NCI-H1092 treated with DMSO at 0.1 percent for 48 hours (cell line): ENCODE results near the gene DPH7.
"Not testable (repeated sequence)": the region's sequence is repeated elsewhere in the genome, so short reads cannot be mapped to it uniquely, and the experiment has no call there.

Experiments
- DNase-seq: peaks from one replicate; lab custom pipeline; 2025; lab: John Stamatoyannopoulos, UW

DPH7 gene

DNA sequence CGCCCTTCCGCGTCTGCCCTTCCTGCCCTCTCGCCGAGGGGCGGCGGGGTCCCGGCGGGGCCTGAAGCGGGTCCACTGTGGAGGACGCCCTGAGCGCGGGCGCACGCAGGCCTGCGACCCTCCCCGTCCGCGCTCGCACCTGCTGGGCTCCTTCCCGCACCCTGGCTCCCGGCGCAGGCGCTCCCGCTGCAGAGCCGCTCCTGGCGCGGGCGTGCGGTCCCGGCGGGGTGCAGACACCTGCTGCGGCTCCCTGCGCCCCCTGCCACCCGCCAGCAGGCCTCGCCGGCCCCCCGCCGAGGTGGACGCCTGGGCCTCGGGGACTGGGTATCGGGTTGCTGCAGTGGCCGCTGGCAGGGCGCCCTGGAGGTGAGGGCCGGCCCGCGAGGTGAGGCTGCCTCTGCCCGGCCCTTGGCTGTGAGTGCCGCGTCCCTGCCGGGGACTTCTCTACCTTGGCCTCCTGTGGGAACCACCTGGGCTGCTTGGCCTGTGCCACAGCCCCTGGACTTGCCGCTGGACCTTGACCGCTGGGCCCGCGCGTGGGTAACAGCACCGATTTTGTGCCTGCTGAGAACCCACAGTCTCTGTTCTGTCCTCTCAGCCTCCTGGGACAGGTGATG is 27.4 kb upstream of the DPH7 start:
- DNase-seq: peak; percentile 41

DNA sequence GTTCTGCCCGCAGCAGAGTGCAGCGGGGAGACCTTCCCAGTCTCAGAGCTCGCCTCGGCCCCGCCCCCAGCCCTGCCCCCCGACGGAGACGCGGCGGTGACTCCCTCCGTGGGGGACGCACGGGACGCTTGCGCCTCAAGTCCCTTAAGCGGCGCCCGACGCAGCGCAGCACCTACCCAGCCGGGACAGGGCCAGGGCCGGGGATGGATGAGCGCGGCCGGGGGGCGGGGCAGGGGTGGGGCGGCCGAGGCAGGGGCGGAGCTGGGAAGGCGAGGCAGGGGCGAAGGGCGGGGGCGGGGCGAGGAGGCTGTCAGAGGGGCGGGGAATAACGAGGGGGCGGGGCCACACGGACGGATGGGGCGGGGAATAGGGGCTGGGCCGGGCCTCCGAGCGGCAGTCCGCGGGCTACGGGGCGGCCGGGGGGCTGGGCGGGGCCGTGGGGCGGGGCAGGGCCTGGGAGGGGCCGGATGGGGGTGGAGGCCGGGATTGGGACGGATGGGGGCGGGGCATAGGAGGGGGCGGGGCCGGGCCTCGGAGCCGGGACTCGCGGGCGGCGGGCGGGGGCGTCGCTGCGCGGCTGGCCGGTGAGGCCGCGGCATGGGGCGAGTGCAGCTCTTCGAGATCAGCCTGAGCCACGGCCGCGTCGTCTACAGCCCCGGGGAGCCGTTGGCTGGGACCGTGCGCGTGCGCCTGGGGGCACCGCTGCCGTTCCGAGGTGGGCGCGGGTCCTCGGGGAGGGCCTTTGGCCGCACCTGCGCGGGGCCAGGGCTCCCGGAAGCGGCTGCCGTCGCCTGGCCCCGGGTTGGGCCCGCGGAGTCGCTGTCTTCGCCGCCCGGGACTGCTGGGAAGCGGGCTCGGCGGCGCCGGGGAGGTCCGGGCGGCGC is 26.6 kb upstream of the DPH7 start, which contains the start of gene ARRDC1:
TSS of gene ARRDC1 (plus strand) at position 566 of the 884 bp plus-strand sequence. CDS start at position 598, 32 bp downstream.
- DNase-seq: peak; percentile 53

DNA sequence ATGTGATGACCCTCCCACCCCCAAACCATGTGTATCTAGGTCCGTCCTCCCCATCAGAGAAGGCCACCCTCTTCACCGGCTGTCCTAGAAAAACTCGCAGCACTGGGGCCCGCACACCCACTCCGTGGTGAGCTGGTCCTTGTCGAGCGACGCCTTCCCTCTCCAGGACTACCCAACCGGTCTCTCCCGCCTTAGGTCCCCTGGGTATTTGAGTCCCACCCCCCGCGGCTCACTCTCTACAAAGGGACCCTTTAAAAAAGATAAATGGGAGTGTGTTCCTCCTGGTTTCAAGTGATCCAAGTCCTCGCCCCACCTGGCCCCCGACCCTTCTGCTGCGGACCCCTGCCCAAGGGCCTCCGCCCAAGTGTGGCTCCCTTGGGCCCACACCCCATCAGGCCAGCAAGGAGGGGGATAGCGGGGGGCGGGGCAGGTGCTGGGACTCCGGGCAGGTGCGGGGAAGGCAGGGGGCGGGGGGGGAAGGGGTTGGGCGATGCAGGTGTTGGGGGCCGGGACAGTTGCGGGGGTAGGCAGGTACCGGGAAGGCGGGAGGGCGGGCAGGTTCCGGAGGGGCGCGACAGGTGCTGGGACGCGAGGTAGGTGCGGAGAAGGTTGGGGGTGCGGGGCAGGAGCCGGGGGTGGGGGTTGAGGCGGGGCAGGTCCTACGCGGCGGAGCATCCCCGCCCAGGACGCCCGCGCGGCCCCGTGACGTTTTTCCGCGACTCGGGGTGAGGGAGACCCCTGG is 25.8 kb upstream of the DPH7 start:
- DNase-seq: no peak

DNA sequence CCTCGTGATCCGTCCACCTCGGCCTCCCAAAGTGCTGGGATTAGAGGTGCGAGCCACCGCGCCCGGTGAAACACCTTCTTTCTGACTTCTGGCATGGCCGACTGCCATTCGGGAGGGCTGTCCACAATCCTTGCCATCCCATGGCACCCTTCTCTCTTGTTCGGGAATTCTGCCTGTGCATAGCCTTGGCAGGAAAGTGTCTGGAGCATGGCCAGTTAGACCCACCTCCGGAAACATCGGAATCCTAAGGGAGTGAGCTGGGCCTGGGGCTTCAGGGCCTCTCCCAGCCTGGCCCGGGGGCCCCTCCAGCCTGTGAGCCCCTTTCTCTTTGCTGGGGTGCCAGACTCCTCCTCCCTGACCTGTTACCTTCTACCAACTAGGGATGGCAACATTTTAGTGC is 25.2 kb upstream of the DPH7 start:
- no peak for DNase-seq

DNA sequence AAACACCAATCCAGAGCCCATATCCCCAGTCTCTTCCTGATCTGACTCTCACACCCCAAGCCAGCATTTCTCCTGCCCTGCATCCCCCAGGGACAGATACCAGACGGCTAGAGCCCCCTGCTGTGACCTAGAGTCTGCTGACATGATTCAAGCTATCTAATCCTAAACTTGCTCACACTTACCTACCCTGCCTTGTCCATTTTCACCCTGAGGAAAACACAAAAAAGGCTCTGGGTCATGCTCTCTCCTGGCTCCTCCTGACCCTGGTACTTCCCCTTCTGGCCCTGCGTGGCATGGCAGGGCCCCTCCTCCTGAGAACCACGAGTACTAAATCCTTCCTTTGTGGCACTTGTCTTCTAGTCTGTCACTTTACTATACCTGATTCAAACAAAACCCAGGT is 23.9 kb upstream of the DPH7 start:
- no peak for DNase-seq

DNA sequence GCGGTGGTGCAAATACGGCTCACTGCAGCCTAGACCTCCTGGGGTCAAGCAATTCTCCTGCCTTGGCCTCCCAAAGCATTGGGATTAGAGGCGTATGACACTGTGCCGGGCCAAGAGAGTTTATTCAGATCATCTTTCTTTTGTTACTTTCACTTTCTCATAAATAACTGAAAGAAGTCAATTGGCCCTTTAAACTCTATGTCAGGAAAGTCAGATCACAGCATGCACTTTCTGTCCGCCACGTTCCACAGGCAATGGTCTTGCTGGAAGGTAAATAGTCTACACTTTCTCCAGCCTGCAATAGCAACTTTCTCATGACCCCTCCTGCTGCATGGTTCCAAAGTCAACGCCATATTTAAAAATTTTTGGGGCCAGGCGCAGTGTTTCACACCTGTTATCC is 20.2 kb upstream of the DPH7 start:
- DNase-seq: no peak

DNA sequence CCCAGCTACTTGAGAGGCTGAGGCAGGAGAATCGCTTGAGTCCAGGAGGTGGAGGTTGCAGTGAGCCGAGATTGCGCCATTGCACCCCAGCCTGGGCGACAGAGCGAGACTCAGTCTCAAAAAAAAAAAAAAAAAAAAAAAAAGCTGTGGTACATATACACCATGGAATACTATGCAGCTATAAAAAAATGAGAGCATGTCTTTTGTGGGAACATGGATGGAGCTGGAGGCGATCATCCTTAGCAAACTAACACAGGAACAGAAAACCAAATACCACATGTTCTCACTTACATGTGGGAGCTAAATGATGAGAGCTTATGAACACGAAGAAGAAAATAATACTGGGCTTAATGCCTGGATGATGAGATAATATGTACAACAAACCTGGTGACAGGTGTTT is 17.9 kb upstream of the DPH7 start:
- DNase-seq: not testable (repeated sequence)

DNA sequence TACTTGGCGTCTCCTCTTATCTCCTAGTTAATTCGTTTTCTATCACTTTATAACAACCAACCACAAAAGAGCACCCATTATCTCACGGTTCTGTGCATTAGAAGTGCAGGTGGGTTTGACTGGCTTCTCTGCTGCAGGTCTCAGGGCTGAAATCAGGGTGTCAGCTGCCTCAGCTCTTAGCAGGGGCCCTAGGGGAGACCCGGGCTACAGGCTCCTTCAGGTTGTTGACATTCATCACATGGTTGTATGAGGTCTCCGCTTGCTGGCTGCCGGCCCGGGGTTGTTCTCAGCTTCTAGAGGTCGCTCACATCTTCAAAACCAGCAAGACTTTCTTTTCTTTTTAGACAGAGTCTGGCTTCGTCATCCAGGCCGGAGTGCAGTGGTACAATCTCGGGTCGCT is 14.5 kb upstream of the DPH7 start:
- no peak for DNase-seq

DNA sequence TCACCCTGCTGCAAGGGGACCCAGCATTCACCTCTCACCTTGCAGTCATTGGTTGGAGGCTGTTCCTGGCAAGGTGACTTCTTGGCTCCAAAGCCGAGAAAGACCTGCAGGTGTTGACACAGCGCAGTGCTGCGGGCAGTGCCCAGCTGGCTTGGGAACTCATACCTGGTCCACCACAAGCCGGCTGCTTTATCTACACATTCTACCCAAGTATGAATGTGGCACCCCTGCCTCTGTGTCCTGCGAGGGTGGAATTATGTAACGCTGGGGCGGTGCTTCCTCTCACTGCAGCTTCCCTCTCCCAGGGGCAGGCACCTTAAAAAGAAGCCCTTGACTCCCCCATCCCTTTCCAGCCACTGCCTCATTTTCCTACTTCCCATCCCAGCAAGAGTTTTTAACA is 14.0 kb upstream of the DPH7 start:
- DNase-seq: no peak

DNA sequence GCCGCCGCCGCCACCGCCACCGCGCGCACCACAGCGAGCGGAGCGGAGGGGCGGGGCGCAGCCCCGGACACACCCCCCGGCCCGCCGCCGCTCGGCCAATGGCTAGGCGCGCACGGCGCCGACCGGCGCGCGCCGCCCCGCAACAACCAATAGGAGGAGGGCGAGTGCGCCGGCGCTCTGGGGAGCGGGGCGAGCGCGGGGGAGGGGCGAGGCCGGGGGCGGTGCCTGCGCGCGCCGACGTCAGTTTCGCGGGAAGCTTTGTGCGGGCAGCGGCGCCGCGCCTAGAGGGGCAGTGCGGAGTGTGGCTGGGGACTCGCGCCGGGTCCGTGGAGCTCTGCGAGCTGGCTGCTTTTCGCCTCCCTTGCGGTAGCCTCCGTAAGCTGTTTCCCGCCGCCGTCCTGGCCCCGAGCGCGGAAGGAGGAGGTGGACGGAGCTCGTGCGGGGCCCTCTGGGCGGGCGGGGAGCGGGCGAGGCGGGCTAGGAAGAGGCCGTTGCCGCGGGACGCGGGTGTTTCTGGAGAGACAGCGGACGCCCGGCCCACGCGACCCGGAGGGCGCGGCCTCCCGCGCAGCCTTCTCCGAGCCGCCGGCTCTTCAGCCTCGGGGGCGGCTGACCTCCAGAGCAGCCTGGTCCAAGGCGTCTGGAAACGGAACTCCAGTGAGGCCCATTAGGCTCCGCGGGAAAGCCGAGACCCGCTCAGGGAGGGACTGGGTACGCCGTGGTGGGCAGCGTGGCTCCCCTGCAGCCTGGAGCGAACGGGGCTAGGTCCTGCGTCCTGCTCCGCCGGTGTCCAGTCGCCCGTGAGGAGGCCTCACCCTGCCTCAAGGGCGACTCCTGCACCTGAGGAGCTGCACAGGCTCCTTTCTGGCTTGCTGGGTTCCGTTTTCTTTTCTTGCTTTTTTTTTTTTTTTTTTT is 12.0 kb upstream of the DPH7 start, which contains the start of gene ZMYND19:
TSS of gene ZMYND19 (minus strand) at position 44 of the 915 bp plus-strand sequence. CDS start 249 bp downstream, outside the sequence.
- DNase-seq: peak; percentile 89

DNA sequence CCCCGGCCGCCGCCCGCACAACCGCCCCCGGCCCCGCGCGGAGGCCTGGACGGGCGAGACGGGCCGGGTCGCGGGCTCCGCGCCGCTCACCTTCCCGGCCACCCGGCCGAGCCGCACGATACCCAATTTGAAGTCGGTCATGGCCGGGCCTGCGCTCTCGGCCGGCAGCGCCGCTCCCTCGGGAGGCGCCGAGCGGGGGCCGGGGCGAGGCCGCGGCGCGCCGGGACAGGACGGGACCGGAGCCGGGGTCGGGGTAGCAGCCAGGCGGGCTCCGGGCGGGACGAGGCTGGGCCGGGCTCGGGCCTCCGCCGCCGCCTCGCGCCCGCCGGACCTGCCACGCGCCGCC is 11.4 kb upstream of the DPH7 start:
- no peak for DNase-seq

DNA sequence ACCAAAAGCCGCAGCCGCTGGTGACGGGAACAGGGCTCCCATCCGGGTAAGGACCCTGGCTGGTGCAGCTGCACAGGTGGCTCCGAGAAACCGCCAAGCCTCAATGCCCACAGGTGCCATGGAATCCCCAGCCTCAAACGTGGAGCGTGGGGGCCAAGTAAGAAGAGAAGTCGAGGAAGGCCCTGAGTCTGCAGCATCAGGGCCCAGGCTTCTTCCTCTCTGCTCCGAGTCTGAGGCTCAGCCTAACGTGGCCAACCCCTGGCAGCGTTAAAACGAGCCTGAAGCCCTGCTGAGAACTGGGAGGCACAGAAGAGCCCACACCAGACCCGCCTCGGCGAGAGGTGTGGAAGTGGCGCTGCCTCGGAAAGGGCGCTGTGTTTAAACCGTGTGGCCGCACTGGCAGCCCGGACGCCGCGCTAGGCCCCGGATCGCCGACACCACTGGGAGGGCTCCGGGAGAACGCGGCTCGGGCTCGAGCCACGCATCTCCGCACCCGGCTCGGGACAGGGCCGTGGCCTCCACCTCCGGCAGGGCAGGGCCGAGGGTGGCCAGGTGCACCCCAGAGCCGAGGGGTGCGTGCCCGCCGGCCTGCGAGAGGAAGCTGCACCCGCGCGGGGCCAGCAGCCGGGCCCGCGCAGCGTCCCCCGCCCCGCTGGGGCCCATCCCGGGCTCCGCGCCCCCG is 10.9 kb upstream of the DPH7 start:
- DNase-seq: no peak

DNA sequence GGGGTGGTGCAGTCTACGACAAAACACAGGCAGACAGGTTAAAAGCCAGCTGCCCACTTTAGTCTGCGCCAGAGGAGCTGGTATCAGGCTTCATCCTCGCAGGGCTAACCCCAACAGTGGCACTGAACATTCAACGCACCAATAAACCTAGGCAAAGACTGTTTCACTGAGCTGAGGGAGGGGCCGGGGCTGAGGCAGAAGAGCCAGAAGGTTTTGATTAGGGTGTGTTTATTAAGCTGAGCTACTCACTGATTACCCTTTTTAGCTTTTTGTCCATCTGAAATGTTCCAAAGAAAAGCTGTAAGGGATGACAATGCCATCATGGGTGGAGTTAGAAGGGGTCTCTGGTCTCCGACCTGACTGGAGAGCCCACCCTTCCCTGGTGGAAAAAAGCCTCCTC is 10.2 kb upstream of the DPH7 start:
- no peak for DNase-seq

DNA sequence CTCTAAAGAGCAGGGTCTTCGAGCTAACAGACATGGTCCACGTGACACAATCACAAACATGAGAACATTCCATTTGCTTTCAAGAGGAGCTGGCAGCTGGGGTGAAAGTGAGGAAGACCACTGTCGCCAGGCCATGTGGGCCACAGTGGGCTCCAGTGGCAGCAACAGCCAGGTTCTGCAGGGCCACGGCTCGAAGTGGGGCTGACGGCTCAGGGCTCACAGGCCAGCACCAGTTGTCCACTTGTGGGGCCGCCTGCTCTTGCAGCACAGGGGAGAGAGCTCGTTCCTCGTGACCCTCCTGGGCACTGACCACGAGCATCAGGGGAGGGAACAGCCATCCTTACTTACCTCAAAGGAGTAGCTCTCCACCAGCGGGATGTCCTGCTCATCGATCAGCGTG is 9.6 kb upstream of the DPH7 start:
- DNase-seq: no peak

DNA sequence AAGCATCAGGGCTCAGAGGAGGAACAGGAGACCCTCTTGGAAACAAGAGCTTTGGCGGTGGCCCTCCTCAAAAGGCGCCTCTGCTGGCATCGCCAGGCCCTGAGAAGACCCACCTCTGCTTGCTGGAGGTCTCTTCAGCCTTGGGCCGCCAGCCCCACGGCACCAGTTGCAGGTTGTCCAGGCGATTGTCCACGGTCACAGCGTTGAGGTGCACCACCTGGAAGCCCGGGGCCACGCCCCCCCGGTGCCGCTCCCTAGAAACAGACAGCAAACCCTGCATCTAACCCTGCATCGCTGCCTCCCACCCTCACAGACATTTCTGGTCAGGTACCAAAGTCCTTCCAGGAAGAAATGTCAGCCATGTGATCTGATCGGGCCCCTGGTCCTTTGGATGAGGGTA is 8.1 kb upstream of the DPH7 start:
- no peak for DNase-seq

DNA sequence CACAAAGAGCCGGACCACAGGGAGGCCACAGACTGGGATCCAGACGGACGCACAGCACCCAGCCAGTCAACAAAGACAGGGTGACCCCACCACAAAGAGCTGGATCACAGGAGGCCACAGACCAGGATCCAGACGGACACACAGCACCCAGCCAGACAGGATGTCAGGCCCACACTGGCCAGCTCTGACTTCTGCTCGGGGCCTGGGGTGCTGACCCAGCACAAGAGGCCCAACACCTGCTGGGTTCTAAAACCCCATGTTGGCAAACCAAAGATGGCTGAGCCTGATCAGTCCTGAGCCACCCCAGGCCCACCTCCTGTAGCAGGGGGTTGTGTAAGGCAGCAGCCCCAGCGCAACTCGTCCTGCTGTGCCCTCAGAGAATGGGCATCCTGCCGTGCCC is 5.2 kb upstream of the DPH7 start:
- DNase-seq: no peak

DNA sequence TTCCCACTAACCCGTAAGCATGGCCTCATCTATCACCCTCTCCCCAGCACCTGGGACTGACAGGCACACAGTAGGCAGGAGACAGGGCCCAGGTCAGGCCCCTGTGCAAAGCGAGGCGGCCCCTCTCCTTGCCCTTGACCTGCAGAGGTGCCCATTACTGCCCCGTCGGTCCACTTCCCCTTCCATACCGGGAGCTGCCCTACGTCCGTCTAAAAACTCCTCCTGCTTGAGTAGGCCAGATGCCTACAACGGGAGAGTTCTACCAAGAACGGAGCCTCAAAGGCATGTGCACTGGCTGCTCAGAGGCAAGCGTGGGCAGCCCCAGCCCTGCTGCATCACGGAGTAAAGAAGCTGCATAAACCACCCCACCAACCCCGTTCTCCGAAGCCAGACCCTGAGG is 4.6 kb upstream of the DPH7 start:
- no peak for DNase-seq

DNA sequence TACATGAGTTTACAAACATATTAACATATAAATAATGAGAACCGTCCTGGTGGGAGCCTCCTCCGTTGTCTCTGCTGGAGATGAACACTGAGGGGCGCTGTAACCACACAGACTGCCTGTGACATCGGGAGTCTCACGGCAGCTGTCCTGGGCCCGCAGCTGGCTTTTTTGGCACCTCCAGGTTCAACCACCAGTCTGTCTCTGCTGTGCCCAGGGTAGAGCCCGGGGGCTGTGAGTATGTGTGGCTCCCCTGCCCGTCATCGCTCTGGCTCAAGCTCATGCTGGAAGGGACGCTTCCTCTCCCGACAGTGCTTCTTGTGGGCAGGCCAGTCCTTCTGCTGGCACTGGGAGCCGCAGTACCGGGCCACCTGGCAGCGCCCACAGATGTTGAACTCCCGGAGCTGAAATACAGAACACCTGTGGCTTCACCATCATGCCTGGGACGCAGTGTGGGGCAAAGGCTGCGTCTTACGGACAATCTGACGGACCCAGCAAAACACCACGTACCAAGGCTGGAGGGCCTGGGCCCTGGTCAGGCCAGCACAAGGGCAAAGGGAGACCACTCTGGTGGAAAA is 3.6 kb upstream of the DPH7 start:
- DNase-seq: no peak

DNA sequence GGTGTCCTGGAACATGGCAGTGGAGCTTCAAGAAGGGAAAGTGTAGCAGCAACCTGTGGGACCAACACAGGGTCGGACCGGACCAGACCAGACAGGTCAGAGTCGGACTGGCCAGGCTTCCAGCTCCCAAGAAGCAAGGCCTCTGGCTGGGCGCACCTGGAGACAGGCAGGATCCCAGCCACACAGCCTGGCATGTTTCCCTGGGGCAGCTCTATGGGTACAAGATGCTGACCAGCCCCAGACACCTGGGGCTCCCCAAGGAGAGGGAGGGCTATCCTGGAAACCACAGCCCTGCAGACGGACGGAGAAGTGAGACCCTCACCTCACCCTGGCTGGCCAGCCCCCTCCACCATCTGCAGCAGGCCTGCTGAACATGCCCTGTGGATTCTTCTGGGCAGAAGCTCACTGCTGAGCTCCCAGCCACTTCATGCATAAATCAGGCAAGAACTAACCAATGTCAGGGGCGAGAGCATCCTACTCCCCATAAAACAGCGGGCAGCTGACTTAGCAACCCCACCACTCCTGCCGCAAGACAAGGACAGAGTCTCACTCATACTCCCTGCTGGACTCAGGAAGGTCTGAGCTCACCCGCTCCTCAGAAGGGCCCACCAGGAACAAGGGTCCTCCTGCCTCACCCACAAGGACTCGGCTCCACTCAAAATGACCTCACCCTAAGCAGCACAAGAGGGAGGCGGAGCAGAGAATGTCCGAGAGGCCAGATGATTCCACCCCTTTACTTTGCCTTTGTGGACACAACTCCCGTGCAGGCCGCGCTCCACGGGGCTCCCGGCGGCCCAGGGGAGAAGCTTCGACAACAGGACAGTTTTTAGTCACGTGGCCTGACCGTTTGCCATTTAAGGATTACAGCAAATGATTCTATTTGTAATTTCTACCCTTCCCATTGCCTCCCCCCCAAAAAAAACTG is 2.9 kb upstream of the DPH7 start:
- DNase-seq: no peak

DNA sequence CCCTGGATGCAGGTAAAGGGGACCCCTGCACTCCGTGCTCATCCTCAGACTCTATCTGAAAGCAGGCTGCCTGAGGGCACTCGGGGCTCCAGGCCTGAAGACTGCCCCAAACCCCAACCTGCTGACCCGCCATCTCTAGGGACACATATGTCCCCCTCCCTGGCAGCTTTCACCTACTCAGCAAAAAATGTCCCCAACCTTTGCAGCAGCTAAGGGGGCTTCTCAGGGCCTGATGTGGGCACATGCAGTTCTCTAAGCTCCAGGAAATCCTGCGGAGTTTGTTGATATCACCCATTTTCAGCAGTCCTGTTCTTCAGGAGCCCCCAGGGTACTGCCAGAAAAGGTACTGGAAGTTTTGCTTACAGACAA is 2.2 kb upstream of the DPH7 start:
- DNase-seq: no peak
